Neural crest cell (in vitro differentiated cells): ENCODE data around the gene PLCB1. TPM values are rescaled to one million over a fixed set of nuclear protein-coding genes. Genes with fewer than 3 reads are reported as not detected.

Experiments used
- DNase-seq: peaks from one replicate; pipeline ENCODE4 v3.0.0; 2021; ENCODE audit warnings: low read depth, mixed read lengths, low spot score
- H3K27ac Mint-ChIP-seq: one replicate; pipeline ENCODE4 v1.8.0; 2021; ENCODE audit warnings: mild to moderate bottlenecking, mixed read lengths; ENCODE audit not compliant: unreplicated experiment
- H3K27me3 Mint-ChIP-seq: 2 replicates; pipeline ENCODE4 v1.8.0; 2021; ENCODE audit warnings: low read depth, mild to moderate bottlenecking, mixed read lengths
- H3K36me3 Mint-ChIP-seq: 2 replicates; pipeline ENCODE4 v1.8.0; 2021; ENCODE audit warnings: low read depth, mild to moderate bottlenecking, mixed read lengths
- H3K4me1 Mint-ChIP-seq: 2 replicates; pipeline ENCODE4 v1.8.0; 2021; ENCODE audit warnings: mixed read lengths
- H3K4me3 Mint-ChIP-seq: one replicate; pipeline ENCODE4 v1.8.0; 2021; ENCODE audit warnings: mild to moderate bottlenecking, mixed read lengths
- H3K9me3 Mint-ChIP-seq: 2 replicates; pipeline ENCODE4 v1.8.0; 2021; ENCODE audit warnings: mixed read lengths
- CTCF ChIP-seq: fragments of 200-600 bp; sonication (generic); conservative IDR thresholded peaks from 2 replicates; pipeline ENCODE4 v1.5.0; 2021; ENCODE audit warnings: antibody characterized with exemption, mild to moderate bottlenecking
- total RNA-seq: library from RNA; stranded (reverse); gene quantifications from 2 replicates; pipeline ENCODE4 v1.2.1, GENCODE V29; 2021

The PLCB1 gene
- total RNA-seq, 1 donor from 2014 or later, result 13.7 TPM

- Mint-ChIP-seq H3K9me3 (peaks cover 6% of the 10 kb centered on the region), H3K4me3 (no peak overlapping the region), H3K4me1 (peaks cover 29% of the 10 kb centered on the region), H3K27ac (no peak overlapping the region), H3K27me3 (no peaks in the 10 kb centered on the region), H3K36me3 (no peaks in the 10 kb centered on the region)
- TF ChIP-seq CTCF, result peak; percentile 93
- DNase-seq, result peak; percentile 28
Observed at GRCh38 chr20:8853805-8854338, 721.8 kb downstream of the PLCB1 start.

- H3K27ac Mint-ChIP-seq, result peak overlapping the region; percentile 88
- H3K9me3 Mint-ChIP-seq, result peaks cover 6% of the 10 kb centered on the region
- no peaks in the 10 kb centered on the region for H3K27me3 Mint-ChIP-seq
- TF ChIP-seq CTCF, result no peak
- no peaks in the 10 kb centered on the region for H3K36me3 Mint-ChIP-seq
- no peak for DNase-seq
- no peak overlapping the region for H3K4me3 Mint-ChIP-seq
- H3K4me1 Mint-ChIP-seq, result peaks cover 28% of the 10 kb centered on the region
Observed at GRCh38 chr20:8854571-8854970, 722.5 kb downstream of the PLCB1 start.

GRCh38 chr20:8855315-8855714, 723.2 kb downstream of the PLCB1 start:
- no peak for DNase-seq
- no peak overlapping the region for H3K4me3 Mint-ChIP-seq
- H3K9me3 Mint-ChIP-seq, result peaks cover 7% of the 10 kb centered on the region
- no peak for TF ChIP-seq CTCF
- H3K27ac Mint-ChIP-seq, result no peak overlapping the region
- H3K4me1 Mint-ChIP-seq, result peaks cover 23% of the 10 kb centered on the region
- H3K27me3 Mint-ChIP-seq, result no peaks in the 10 kb centered on the region
- no peaks in the 10 kb centered on the region for H3K36me3 Mint-ChIP-seq

GRCh38 chr20:8856668-8857067, 724.6 kb downstream of the PLCB1 start:
- no peak overlapping the region for H3K4me3 Mint-ChIP-seq
- H3K9me3 Mint-ChIP-seq, result peaks cover 9% of the 10 kb centered on the region
- no peaks in the 10 kb centered on the region for H3K27me3 Mint-ChIP-seq
- DNase-seq, result no peak
- H3K27ac Mint-ChIP-seq, result no peak overlapping the region
- H3K36me3 Mint-ChIP-seq, result no peaks in the 10 kb centered on the region
- no peak for TF ChIP-seq CTCF
- peaks cover 22% of the 10 kb centered on the region for H3K4me1 Mint-ChIP-seq

GRCh38 chr20:8858181-8858787, 726.2 kb downstream of the PLCB1 start:
- DNase-seq, result no peak
- Mint-ChIP-seq H3K27me3 (no peaks in the 10 kb centered on the region), H3K9me3 (peaks cover 9% of the 10 kb centered on the region)

More at GRCh38 chr20:8858181-8858787, 726.2 kb downstream of the PLCB1 start:
- no peak overlapping the region for H3K27ac Mint-ChIP-seq
- H3K36me3 Mint-ChIP-seq, result no peaks in the 10 kb centered on the region
- TF ChIP-seq CTCF, result no peak
- peaks cover 12% of the 10 kb centered on the region for H3K4me1 Mint-ChIP-seq
- no peak overlapping the region for H3K4me3 Mint-ChIP-seq
